Upper lobe of right lung (tissue), 1 donor: ENCODE data around the gene PWWP2B. TPM values are rescaled to one million over a fixed set of nuclear protein-coding genes. Genes with fewer than 3 reads are reported as not detected.

Experiments
- ATAC-seq: fragments of 200-7000 bp; cut with Tn5 transposase; one replicate; pipeline ENCODE4 v1.9.1; 2020; ENCODE audit warnings: mild to moderate bottlenecking, moderate library complexity
- DNase-seq: peaks from one replicate; pipeline ENCODE4 v3.0.0-alpha.2; 2020
- H3K27ac ChIP-seq: fragments of 200-600 bp; one replicate; pipeline ENCODE4 v1.8.0; 2022
- H3K27me3 ChIP-seq: fragments of 200-600 bp; one replicate; pipeline ENCODE4 v1.8.0; 2022; ENCODE audit warnings: mild to moderate bottlenecking
- H3K36me3 ChIP-seq: fragments of 200-600 bp; one replicate; pipeline ENCODE4 v1.8.0; 2022
- H3K4me1 ChIP-seq: fragments of 200-600 bp; one replicate; pipeline ENCODE4 v1.8.0; 2022
- H3K4me3 ChIP-seq: fragments of 200-600 bp; one replicate; pipeline ENCODE4 v1.8.0; 2022; ENCODE audit warnings: mild to moderate bottlenecking
- H3K9me3 ChIP-seq: fragments of 200-600 bp; one replicate; pipeline ENCODE4 v1.8.0; 2022
- intact Hi-C: fragments of 100-400 bp; cut with DNase I; formaldehyde crosslinking; loops from one replicate; pipeline ENCODE4 v1.11.0; 2022
- total RNA-seq: library from RNA; stranded (reverse); fragmentation: NEBNext Ultra II Directional; extraction: Animal tissue kit (Norgen Biotek cat#: 25700); gene quantifications from one replicate; pipeline ENCODE4 v1.2.1, GENCODE V29; 2021
- TF ChIP-seq, protein P1 (sequence below): fragments of 200-600 bp; IDR thresholded peaks from one replicate; pipeline ENCODE4 v1.8.0; 2022; ENCODE audit warnings: antibody characterized with exemption
- donor health status: DM: no; HTN: yes; CAD: no; lungs with severe emphysema.

The PWWP2B gene
- total RNA-seq, 1 donor from 2014 or later: 26.0 TPM

DNA sequence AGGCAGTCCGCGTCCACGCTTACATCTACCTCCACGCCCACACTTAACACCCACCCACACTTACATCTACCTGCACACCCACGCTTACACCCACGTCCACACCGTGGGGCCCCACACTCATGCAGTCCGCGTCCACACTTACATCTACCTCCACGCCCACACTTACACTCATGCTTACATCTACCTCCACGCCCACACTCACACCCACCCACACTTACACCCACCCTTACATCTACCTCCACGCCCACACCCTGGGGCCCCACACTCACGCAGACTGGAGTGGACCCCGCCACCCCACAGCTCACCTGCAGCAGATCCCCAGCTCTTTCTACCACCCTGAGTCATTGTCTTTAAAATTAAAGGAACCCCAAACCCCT, 32.4 kb upstream of the PWWP2B start:
- no peaks in the 10 kb centered on the region for H3K27me3 ChIP-seq
- peak; percentile 40 for ATAC-seq
- no peaks in the 10 kb centered on the region for H3K4me1 ChIP-seq
- no peaks in the 10 kb centered on the region for H3K9me3 ChIP-seq
- TF ChIP-seq, protein P1, sequence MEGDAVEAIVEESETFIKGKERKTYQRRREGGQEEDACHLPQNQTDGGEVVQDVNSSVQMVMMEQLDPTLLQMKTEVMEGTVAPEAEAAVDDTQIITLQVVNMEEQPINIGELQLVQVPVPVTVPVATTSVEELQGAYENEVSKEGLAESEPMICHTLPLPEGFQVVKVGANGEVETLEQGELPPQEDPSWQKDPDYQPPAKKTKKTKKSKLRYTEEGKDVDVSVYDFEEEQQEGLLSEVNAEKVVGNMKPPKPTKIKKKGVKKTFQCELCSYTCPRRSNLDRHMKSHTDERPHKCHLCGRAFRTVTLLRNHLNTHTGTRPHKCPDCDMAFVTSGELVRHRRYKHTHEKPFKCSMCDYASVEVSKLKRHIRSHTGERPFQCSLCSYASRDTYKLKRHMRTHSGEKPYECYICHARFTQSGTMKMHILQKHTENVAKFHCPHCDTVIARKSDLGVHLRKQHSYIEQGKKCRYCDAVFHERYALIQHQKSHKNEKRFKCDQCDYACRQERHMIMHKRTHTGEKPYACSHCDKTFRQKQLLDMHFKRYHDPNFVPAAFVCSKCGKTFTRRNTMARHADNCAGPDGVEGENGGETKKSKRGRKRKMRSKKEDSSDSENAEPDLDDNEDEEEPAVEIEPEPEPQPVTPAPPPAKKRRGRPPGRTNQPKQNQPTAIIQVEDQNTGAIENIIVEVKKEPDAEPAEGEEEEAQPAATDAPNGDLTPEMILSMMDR: no peak
- DNase-seq: peak; percentile 46
- no peak overlapping the region for H3K27ac ChIP-seq
- no peak overlapping the region for H3K4me3 ChIP-seq
- peaks cover 6% of the 10 kb centered on the region for H3K36me3 ChIP-seq
- intact Hi-C loops: no loop called here

DNA sequence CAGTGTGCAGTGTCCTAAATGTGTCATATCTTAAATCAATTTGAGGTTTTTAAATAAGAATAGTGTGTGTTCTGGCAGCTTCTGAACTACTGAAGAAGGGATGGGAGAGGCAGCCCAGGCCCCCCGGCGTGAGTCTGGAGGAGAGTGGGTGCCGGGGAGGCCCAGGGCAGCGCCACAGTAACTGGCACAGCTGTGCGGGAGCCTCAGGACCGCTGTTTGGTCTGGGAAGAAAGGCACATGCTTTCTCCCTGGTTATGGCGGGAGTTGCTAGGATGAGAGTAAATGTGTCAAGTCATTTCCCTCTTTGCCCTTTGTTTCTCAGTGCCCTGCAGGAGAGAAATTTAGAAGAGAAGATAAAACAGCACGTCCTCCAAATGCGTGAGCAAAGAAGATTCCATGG, 31.9 kb upstream of the PWWP2B start:
- peaks cover 6% of the 10 kb centered on the region for H3K36me3 ChIP-seq
- no peak overlapping the region for H3K4me3 ChIP-seq
- intact Hi-C loops: no loop called here
- TF ChIP-seq, protein P1: no peak
- H3K27ac ChIP-seq: no peak overlapping the region
- H3K27me3 ChIP-seq: no peaks in the 10 kb centered on the region
- H3K9me3 ChIP-seq: no peaks in the 10 kb centered on the region
- peak; percentile 26 for DNase-seq
- no peak for ATAC-seq
- no peaks in the 10 kb centered on the region for H3K4me1 ChIP-seq

DNA sequence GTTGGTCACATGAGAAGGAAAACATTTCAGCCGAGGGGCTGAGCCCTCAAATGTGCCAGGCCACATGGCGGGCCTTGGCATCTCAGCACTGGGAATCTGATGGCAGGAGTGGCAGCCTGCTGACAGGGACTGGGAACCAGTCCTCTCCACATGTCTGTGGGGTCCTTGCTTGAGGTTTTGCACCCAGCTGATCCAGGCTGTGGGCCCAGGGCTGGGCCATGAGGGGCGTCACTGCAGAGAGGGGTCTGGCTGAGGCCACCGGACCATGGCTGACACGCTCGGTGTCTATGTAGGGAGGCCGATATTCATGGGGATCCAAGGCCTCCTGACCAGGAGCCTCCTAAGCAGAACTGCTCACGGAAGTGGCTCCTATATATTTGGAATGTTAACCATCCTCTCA, 31.0 kb upstream of the PWWP2B start:
- TF ChIP-seq, protein P1: no peak
- Histone ChIP-seq H3K27ac (no peak overlapping the region), H3K4me1 (no peaks in the 10 kb centered on the region), H3K9me3 (no peaks in the 10 kb centered on the region), H3K27me3 (no peaks in the 10 kb centered on the region), H3K36me3 (peaks cover 6% of the 10 kb centered on the region), H3K4me3 (no peak overlapping the region)
- DNase-seq (peak; percentile 33), ATAC-seq (no peak)
- intact Hi-C loops: no loop called here

DNA sequence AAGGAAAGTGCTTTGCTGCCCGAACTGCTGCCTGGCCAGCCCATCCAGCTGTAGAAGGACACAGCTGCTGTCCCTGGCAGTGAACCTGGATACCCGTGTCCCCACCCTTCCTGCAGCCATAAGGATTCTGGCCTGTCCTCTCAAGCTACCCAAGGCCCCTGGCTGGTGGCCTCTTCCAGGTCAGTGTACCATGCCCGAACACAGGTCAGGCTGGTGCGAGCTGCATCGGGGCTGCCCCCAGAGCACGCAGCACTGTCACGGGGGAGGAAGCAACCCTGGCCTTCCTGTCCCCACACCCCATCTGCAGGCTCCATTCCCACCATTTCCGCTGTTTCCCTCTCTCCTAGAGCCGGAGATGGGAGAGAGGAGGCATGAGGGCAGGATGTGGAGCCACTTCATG, 30.5 kb upstream of the PWWP2B start:
- DNase-seq (peak; percentile 50), ATAC-seq (no peak)
- TF ChIP-seq, protein P1: no peak
- intact Hi-C loops: no loop called here
- H3K27ac ChIP-seq: no peak overlapping the region
- H3K36me3 ChIP-seq: peaks cover 6% of the 10 kb centered on the region
- H3K9me3 ChIP-seq: no peaks in the 10 kb centered on the region
- H3K4me1 ChIP-seq: no peaks in the 10 kb centered on the region
- H3K4me3 ChIP-seq: no peak overlapping the region
- no peaks in the 10 kb centered on the region for H3K27me3 ChIP-seq

DNA sequence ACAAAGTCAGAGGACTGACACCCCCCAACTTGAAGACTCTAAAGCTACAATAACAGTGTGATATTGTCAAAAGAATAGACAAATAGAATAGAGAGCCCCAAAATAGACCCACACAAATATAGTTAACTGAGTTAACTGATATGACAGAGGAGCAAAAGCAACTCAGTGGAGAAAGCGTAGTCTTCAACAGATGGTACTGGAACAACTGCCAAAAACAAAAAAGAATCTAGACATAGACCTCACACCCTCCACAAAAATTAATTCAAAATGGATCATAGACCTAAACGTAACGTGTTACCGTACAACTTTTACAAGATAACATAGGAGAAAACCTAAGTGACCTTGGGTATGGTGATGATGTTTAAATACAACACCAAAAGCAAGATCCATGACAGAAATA, 28.6 kb upstream of the PWWP2B start:
- no peak for DNase-seq
- TF ChIP-seq, protein P1: no peak
- Histone ChIP-seq H3K36me3 (peaks cover 6% of the 10 kb centered on the region), H3K9me3 (no peaks in the 10 kb centered on the region), H3K27ac (no peak overlapping the region), H3K4me3 (no peak overlapping the region), H3K4me1 (no peaks in the 10 kb centered on the region), H3K27me3 (no peaks in the 10 kb centered on the region)
- intact Hi-C loops: no loop called here
- no peak for ATAC-seq
